ENCODE measurements around the gene PRRT1.

- TF ChIP-seq MXI1 (IDR thresholded peaks at IDR 0.05; ENCODE audit: borderline replicate concordance, low read depth, low read length): no peak
- no peak for TF ChIP-seq POLR2A (IDR thresholded peaks at IDR 0.05; ENCODE audit: low read depth, low read length)
- TF ChIP-seq RFX5 (IDR thresholded peaks at IDR 0.05; ENCODE audit: low read depth, low read length): no peak
- TF ChIP-seq CTCF (conservative IDR thresholded peaks at IDR 0.05; ENCODE audit: low read depth, low read length): no peak
- TF ChIP-seq MAFK (IDR thresholded peaks at IDR 0.05; ENCODE audit: low read depth, low read length): no peak
Observed at GRCh38 chr6:32128751-32129296, 22.9 kb downstream of the PRRT1 start.

Measured in IMR-90 (cell line).